H9 (cell line): ENCODE data around the gene OCRL. TPM values are rescaled to one million over a fixed set of nuclear protein-coding genes. Genes with fewer than 3 reads are reported as not detected.

Experiments used
- DNase-seq: peaks from one replicate; pipeline ENCODE4 v3.0.0-alpha.2; 2017
- H2AFZ ChIP-seq: one replicate; pipeline ENCODE4 v1.6.1; 2013; ENCODE audit warnings: mild to moderate bottlenecking, low read length, control low read depth, moderate library complexity
- H2AK5ac ChIP-seq: 2 replicates; pipeline ENCODE4 v1.6.1; 2013; ENCODE audit warnings: low read length, control low read depth, mixed read lengths; ENCODE audit not compliant: insufficient read length
- H2BK120ac ChIP-seq: one replicate; pipeline ENCODE4 v1.6.1; 2013; ENCODE audit warnings: low read depth, mild to moderate bottlenecking, low read length, control low read depth, inconsistent platforms; ENCODE audit not compliant: poor library complexity, severe bottlenecking
- H2BK12ac ChIP-seq: 2 replicates; pipeline ENCODE4 v1.6.1; 2013; ENCODE audit warnings: low read length, control low read depth, mixed read lengths, low read depth; ENCODE audit not compliant: insufficient read length
- H2BK15ac ChIP-seq: 2 replicates; pipeline ENCODE4 v1.6.1; 2013; ENCODE audit warnings: low read depth, low read length, control low read depth
- H2BK20ac ChIP-seq: one replicate; pipeline ENCODE4 v1.6.1; 2013; ENCODE audit warnings: low read depth, mild to moderate bottlenecking, low read length, control low read depth, inconsistent platforms; ENCODE audit not compliant: poor library complexity, severe bottlenecking
- H2BK5ac ChIP-seq: 2 replicates; pipeline ENCODE4 v1.6.1; 2013; ENCODE audit warnings: low read length, control low read depth, mixed read lengths; ENCODE audit not compliant: insufficient read length
- H3K14ac ChIP-seq: 2 replicates; pipeline ENCODE4 v1.6.1; 2013; ENCODE audit warnings: low read length, control low read depth; ENCODE audit not compliant: insufficient read depth
- H3K18ac ChIP-seq: 2 replicates; pipeline ENCODE4 v1.6.1; 2013; ENCODE audit warnings: low read depth, mild to moderate bottlenecking, mixed read lengths, low read length, control low read depth; ENCODE audit not compliant: insufficient read length
- H3K23ac ChIP-seq: 2 replicates; pipeline ENCODE4 v1.6.1; 2013; ENCODE audit warnings: low read length, control low read depth, mixed read lengths, low read depth; ENCODE audit not compliant: insufficient read length
- H3K23me2 ChIP-seq: 2 replicates; pipeline ENCODE4 v1.6.1; 2013; ENCODE audit warnings: low read depth, mild to moderate bottlenecking, mixed read lengths, low read length, control low read depth; ENCODE audit not compliant: insufficient read length, poor library complexity, severe bottlenecking
- H3K27ac ChIP-seq: 2 replicates; pipeline ENCODE4 v1.5.1; 2013; ENCODE audit warnings: low read length, control low read depth, mixed read lengths, low read depth; ENCODE audit not compliant: insufficient read length
- H3K27me3 ChIP-seq: 2 replicates; pipeline ENCODE4 v1.6.1; 2013; ENCODE audit warnings: low read length, control low read depth, inconsistent platforms; ENCODE audit not compliant: insufficient read depth
- H3K4ac ChIP-seq: 2 replicates; pipeline ENCODE4 v1.6.1; 2013; ENCODE audit warnings: low read depth, mild to moderate bottlenecking, control low read depth, inconsistent platforms, low read length, moderate library complexity
- H3K4me1 ChIP-seq: 2 replicates; pipeline ENCODE4 v1.6.1; 2013; ENCODE audit warnings: low read length, control low read depth, inconsistent platforms; ENCODE audit not compliant: insufficient read depth
- H3K4me2 ChIP-seq: 2 replicates; pipeline ENCODE4 v1.6.1; 2013; ENCODE audit warnings: low read length, control low read depth, mixed read lengths; ENCODE audit not compliant: insufficient read length, insufficient read depth
- H3K56ac ChIP-seq: 2 replicates; pipeline ENCODE4 v1.6.1; 2013; ENCODE audit warnings: low read depth, mild to moderate bottlenecking, mixed read lengths, low read length, control low read depth; ENCODE audit not compliant: insufficient read length
- H3K79me1 ChIP-seq: 2 replicates; pipeline ENCODE4 v1.6.1; 2013; ENCODE audit warnings: low read depth, mild to moderate bottlenecking, moderate library complexity, low read length, control low read depth, inconsistent platforms; ENCODE audit not compliant: insufficient read depth, poor library complexity, severe bottlenecking
- H3K79me2 ChIP-seq: 2 replicates; pipeline ENCODE4 v1.6.1; 2013; ENCODE audit warnings: low read length, control low read depth, inconsistent platforms; ENCODE audit not compliant: insufficient read depth
- H3K9ac ChIP-seq: 2 replicates; pipeline ENCODE4 v1.6.1; 2013; ENCODE audit warnings: low read length, control low read depth, mixed read lengths; ENCODE audit not compliant: insufficient read length; ENCODE audit errors: extremely low read depth
- H3K9me3 ChIP-seq: one replicate; pipeline ENCODE4 v1.6.1; 2013; ENCODE audit warnings: low read depth, low read length, inconsistent platforms; ENCODE audit not compliant: control insufficient read depth
- H3T11ph ChIP-seq: one replicate; pipeline ENCODE4 v1.6.1; 2013; ENCODE audit warnings: mild to moderate bottlenecking, low read length, control low read depth, inconsistent platforms
- H4K20me1 ChIP-seq: one replicate; pipeline ENCODE4 v1.6.1; 2013; ENCODE audit not compliant: control insufficient read depth, insufficient read length, insufficient read depth
- H4K5ac ChIP-seq: 2 replicates; pipeline ENCODE4 v1.6.1; 2013; ENCODE audit warnings: low read depth, mild to moderate bottlenecking, mixed read lengths, low read length, control low read depth; ENCODE audit not compliant: insufficient read length
- H4K8ac ChIP-seq: replicated peaks from 2 replicates; pipeline ENCODE4 v1.6.1; 2013; ENCODE audit warnings: low read length, control low read depth, mixed read lengths, low read depth; ENCODE audit not compliant: insufficient read length
- H4K91ac ChIP-seq: 2 replicates; pipeline ENCODE4 v1.6.1; 2013; ENCODE audit warnings: low read depth, mild to moderate bottlenecking, moderate library complexity, mixed read lengths, low read length, control low read depth; ENCODE audit not compliant: insufficient read length
- H3K27ac Mint-ChIP-seq, 3 experiments: 2 replicates in 2 of 3; 3 replicates in 1 of 3; pipeline ENCODE4 v1.8.0; 2020 to 2021; ENCODE audit warnings: mixed read lengths in 3 of 3, mild to moderate bottlenecking in 1 of 3, moderate library complexity in 1 of 3
- H3K27me3 Mint-ChIP-seq: 2 replicates; pipeline ENCODE4 v1.8.0; 2021; ENCODE audit warnings: low read depth, mild to moderate bottlenecking, moderate library complexity, mixed read lengths
- H3K36me3 Mint-ChIP-seq, 3 experiments: 2 replicates in 2 of 3; 3 replicates in 1 of 3; pipeline ENCODE4 v1.8.0; 2020 to 2021; ENCODE audit warnings: low read depth in 3 of 3, mixed read lengths in 3 of 3; ENCODE audit not compliant: insufficient read depth in 1 of 3
- H3K4me1 Mint-ChIP-seq, 2 experiments: 2 replicates each; pipeline ENCODE4 v1.8.0; 2020; ENCODE audit warnings: mixed read lengths in 2 of 2
- H3K4me3 Mint-ChIP-seq, 2 experiments: 2 replicates in 1 of 2; 3 replicates in 1 of 2; pipeline ENCODE4 v1.8.0; 2020 to 2021; ENCODE audit warnings: mild to moderate bottlenecking in 2 of 2, mixed read lengths in 2 of 2, moderate library complexity in 1 of 2
- H3K9me3 Mint-ChIP-seq, 2 experiments: 2 replicates in 1 of 2; 3 replicates in 1 of 2; pipeline ENCODE4 v1.8.0; 2020; ENCODE audit warnings: mild to moderate bottlenecking in 2 of 2, mixed read lengths in 2 of 2, moderate library complexity in 1 of 2
- WGBS: extraction: QIAGEN DNeasy Blood & Tissue Kit; methylation state at CpG from one replicate; pipeline ENCODE4 v1.1.7; 2013; ENCODE audit warnings: missing lambda C conversion rate, low lambda C conversion rate, mixed read lengths; ENCODE audit not compliant: insufficient read length; ENCODE audit errors: extremely low coverage; 5-methylcytosine and 5-hydroxymethylcytosine counted together
- total RNA-seq: library from RNA; stranded (reverse); gene quantifications from 2 replicates; pipeline ENCODE4 v1.2.1, GENCODE V29; 2021
- TF ChIP-seq, protein P1 (sequence below): fragments of 200-600 bp; sonication (generic); conservative IDR thresholded peaks from 3 replicates; pipeline ENCODE4 v1.8.0; 2021; ENCODE audit warnings: antibody characterized with exemption, mild to moderate bottlenecking

Gene OCRL
- total RNA-seq, 1 experiment from 2014 or later, result 31.4 TPM

DNA sequence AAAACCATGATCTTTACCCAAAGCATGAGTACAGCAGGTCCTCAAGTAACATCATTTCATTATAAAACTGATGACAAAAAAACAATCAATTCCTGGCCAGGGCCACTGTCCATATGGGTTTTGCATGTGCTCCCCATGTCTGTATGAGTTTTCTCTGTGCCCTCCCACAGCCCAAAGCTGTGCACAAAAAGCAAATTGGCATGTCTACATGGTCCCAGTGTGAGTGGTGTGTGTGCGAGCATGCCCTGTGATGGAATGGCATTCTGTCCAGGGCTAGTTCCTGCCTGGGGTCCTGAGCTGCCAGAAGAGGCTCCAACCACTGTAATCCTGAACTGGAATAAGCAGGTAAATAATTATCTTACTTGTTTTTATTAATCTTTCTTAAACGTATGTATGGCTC, 45.2 kb upstream of the OCRL start:
- H3K9me3 Mint-ChIP-seq, result no peaks in the 10 kb centered on the region
- H3K36me3 Mint-ChIP-seq, result peaks cover 30 to 83% (median 79%) of the 10 kb centered on the region in 3 experiments; a peak in 6 of 7 replicates
- no peak overlapping the region for H2AFZ ChIP-seq
- H3K4ac ChIP-seq, result no peak overlapping the region
- H2BK12ac ChIP-seq, result no peak overlapping the region
- H3K27me3 Mint-ChIP-seq, result no peaks in the 10 kb centered on the region
- H4K20me1 ChIP-seq, result no peaks in the 10 kb centered on the region
- no peak overlapping the region for H3K56ac ChIP-seq
- no peaks in the 10 kb centered on the region for H3K9me3 ChIP-seq
- no peaks in the 10 kb centered on the region for H3K27me3 ChIP-seq
- TF ChIP-seq, protein P1, sequence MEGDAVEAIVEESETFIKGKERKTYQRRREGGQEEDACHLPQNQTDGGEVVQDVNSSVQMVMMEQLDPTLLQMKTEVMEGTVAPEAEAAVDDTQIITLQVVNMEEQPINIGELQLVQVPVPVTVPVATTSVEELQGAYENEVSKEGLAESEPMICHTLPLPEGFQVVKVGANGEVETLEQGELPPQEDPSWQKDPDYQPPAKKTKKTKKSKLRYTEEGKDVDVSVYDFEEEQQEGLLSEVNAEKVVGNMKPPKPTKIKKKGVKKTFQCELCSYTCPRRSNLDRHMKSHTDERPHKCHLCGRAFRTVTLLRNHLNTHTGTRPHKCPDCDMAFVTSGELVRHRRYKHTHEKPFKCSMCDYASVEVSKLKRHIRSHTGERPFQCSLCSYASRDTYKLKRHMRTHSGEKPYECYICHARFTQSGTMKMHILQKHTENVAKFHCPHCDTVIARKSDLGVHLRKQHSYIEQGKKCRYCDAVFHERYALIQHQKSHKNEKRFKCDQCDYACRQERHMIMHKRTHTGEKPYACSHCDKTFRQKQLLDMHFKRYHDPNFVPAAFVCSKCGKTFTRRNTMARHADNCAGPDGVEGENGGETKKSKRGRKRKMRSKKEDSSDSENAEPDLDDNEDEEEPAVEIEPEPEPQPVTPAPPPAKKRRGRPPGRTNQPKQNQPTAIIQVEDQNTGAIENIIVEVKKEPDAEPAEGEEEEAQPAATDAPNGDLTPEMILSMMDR, result no peak
- no peak overlapping the region for H4K5ac ChIP-seq
- no peak overlapping the region for H2BK5ac ChIP-seq
- no peak overlapping the region for H3K23ac ChIP-seq
- H2BK20ac ChIP-seq, result no peak overlapping the region
- H3T11ph ChIP-seq, result no peak overlapping the region
- H3K9ac ChIP-seq, result no peak overlapping the region
- no peaks in the 10 kb centered on the region for H3K4me1 Mint-ChIP-seq
- H3K14ac ChIP-seq, result no peak overlapping the region
- no peak overlapping the region for H4K8ac ChIP-seq
- no peaks in the 10 kb centered on the region for H3K23me2 ChIP-seq
- no peak overlapping the region for H2AK5ac ChIP-seq
- DNase-seq, result no peak
- H2BK120ac ChIP-seq, result no peak overlapping the region
- H3K79me2 ChIP-seq, result no peaks in the 10 kb centered on the region
- no peak overlapping the region for H4K91ac ChIP-seq
- no peak overlapping the region for H3K18ac ChIP-seq
- no CpG with 5 or more reads among the region's 2 CpGs for WGBS
- no peak overlapping the region for H3K27ac ChIP-seq
- no peaks in the 10 kb centered on the region for H3K4me1 ChIP-seq
- no peak overlapping the region for H2BK15ac ChIP-seq
- no peak overlapping the region for H3K4me2 ChIP-seq
- H3K79me1 ChIP-seq, result no peaks in the 10 kb centered on the region
- H3K4me3 Mint-ChIP-seq, result no peak overlapping the region
- no peak overlapping the region for H3K27ac Mint-ChIP-seq
